Uterus (tissue), 4 donors: ENCODE data around the gene FCN1. TPM values are rescaled to one million over a fixed set of nuclear protein-coding genes. Genes with fewer than 3 reads are reported as not detected.

Source experiments
- DNase-seq, 2 donors: peaks; one replicate each; pipeline ENCODE4 v3.0.0-alpha.2; 2019 to 2020
- H3K27ac ChIP-seq, 2 donors: fragments of 200-600 bp; sonication (generic); 1 replicate in 1 of 2; 2 replicates in 1 of 2; pipeline ENCODE4 v1.5.1; 2016 to 2018
- H3K27me3 ChIP-seq, 2 donors: fragments of 200-600 bp; sonication (generic); one replicate each; pipeline ENCODE4 v1.5.1; 2018 to 2019; ENCODE audit warnings: control low read depth in 1 of 2
- H3K36me3 ChIP-seq, 2 donors: fragments of 200-600 bp; sonication (generic); one replicate each; pipeline ENCODE4 v1.5.1; 2019; ENCODE audit warnings: control low read depth in 1 of 2
- H3K4me1 ChIP-seq, 2 donors: fragments of 200-600 bp; sonication (generic); one replicate each; pipeline ENCODE4 v1.5.1; 2018 to 2019; ENCODE audit warnings: control low read depth in 1 of 2
- H3K4me3 ChIP-seq, 2 donors: fragments of 200-600 bp; sonication (generic); 1 replicate in 1 of 2; 2 replicates in 1 of 2; pipeline ENCODE4 v1.5.1; 2018 to 2019; ENCODE audit warnings: mild to moderate bottlenecking in 1 of 2
- H3K9me3 ChIP-seq, 2 donors: fragments of 200-600 bp; sonication (generic); one replicate each; pipeline ENCODE4 v1.5.1; 2019; ENCODE audit warnings: control low read depth in 1 of 2
- CTCF ChIP-seq, 4 experiments: fragments of 200-600 bp in 2 of 4; fragments of 450-650 bp in 2 of 4; sonication (generic) in 2 of 4; IDR thresholded peaks; one replicate each; pipeline ENCODE4 v1.5.1; 2016 to 2019; ENCODE audit warnings: antibody characterized with exemption in 4 of 4, mild to moderate bottlenecking in 2 of 4, moderate library complexity in 1 of 4
- POLR2A ChIP-seq, 2 donors: fragments of 450-650 bp; IDR thresholded peaks; one replicate each; pipeline ENCODE4 v1.6.1; 2016; ENCODE audit warnings: antibody characterized with exemption in 2 of 2, mild to moderate bottlenecking in 1 of 2, moderate library complexity in 1 of 2
- intact Hi-C: fragments of 100-400 bp; cut with DNase I; formaldehyde crosslinking; loops from one replicate; pipeline ENCODE4 v1.15.1; 2023; ENCODE audit warnings: low total_unique reads
- total RNA-seq, 4 donors: library from RNA; depleted of rRNA in 3 of 4; stranded (reverse); fragments of >200 nt in 3 of 4; gene quantifications; one replicate each; pipeline versions ENCODE4 v1.1.0 to v1.2.4, GENCODE V29; 2014 to 2023
- donor health status: DM: yes; HTN: yes; CAD: no.

The FCN1 gene
- total RNA-seq, 4 donors from 2014 or later: 0.26 to 13.8 (median 4.4) TPM

GRCh38 chr9:134937566-134938345 lies 20.0 kb upstream of the FCN1 start:
- H3K27me3 ChIP-seq: no peaks in the 10 kb centered on the region
- TF ChIP-seq CTCF (IDR thresholded peaks at IDR 0.05): no peak
- no peak for TF ChIP-seq POLR2A (IDR thresholded peaks at IDR 0.05)
- no peaks in the 10 kb centered on the region for H3K36me3 ChIP-seq
- H3K4me1 ChIP-seq: no peaks in the 10 kb centered on the region
- intact Hi-C loops: no loop called here
- no peak overlapping the region for H3K27ac ChIP-seq
- H3K9me3 ChIP-seq: no peaks in the 10 kb centered on the region
- no peak for DNase-seq
- no peak overlapping the region for H3K4me3 ChIP-seq

GRCh38 chr9:134937164-134937555 lies 19.4 kb upstream of the FCN1 start:
- Histone ChIP-seq H3K4me3 (no peak overlapping the region), H3K27ac (no peak overlapping the region), H3K36me3 (no peaks in the 10 kb centered on the region), H3K27me3 (no peaks in the 10 kb centered on the region), H3K4me1 (no peaks in the 10 kb centered on the region), H3K9me3 (no peaks in the 10 kb centered on the region)
- DNase-seq: no peak
- intact Hi-C loops: no loop called here
- TF ChIP-seq POLR2A (IDR thresholded peaks at IDR 0.05): no peak
- no peak for TF ChIP-seq CTCF (IDR thresholded peaks at IDR 0.05)

- H3K27ac ChIP-seq: no peak overlapping the region
- H3K9me3 ChIP-seq: no peaks in the 10 kb centered on the region
- intact Hi-C loops: no loop called here
- no peaks in the 10 kb centered on the region for H3K36me3 ChIP-seq
- DNase-seq: no peak
- H3K4me1 ChIP-seq: no peaks in the 10 kb centered on the region
- no peaks in the 10 kb centered on the region for H3K27me3 ChIP-seq
- no peak for TF ChIP-seq POLR2A (IDR thresholded peaks at IDR 0.05)
- TF ChIP-seq CTCF (IDR thresholded peaks at IDR 0.05): no peak
- no peak overlapping the region for H3K4me3 ChIP-seq
Observed at GRCh38 chr9:134936346-134937163, 18.8 kb upstream of the FCN1 start.

GRCh38 chr9:134935701-134936345 lies 18.1 kb upstream of the FCN1 start:
- Histone ChIP-seq H3K27me3 (no peaks in the 10 kb centered on the region), H3K27ac (no peak overlapping the region), H3K4me3 (no peak overlapping the region), H3K36me3 (no peaks in the 10 kb centered on the region), H3K9me3 (no peaks in the 10 kb centered on the region), H3K4me1 (no peaks in the 10 kb centered on the region)
- no peak for DNase-seq
- TF ChIP-seq CTCF (IDR thresholded peaks at IDR 0.05): no peak
- intact Hi-C loops: no loop called here
